Transverse colon (tissue), 4 donors: ENCODE measurements around the gene RRH. TPM values are rescaled to one million over a fixed set of nuclear protein-coding genes. Genes with fewer than 3 reads are reported as not detected.
"Not testable (repeated sequence)": the region's sequence is repeated elsewhere in the genome, so short reads cannot be mapped to it uniquely, and the experiment has no call there.

Source experiments
- DNase-seq: peaks from one replicate; pipeline ENCODE4 v3.0.0-alpha.2; 2019
- H3K27ac ChIP-seq, 4 donors: fragments of 200-600 bp; sonication (generic); 2 replicates each; pipeline ENCODE4 v1.5.1; 2016 to 2018; ENCODE audit warnings: inconsistent platforms in 4 of 4
- H3K27me3 ChIP-seq: fragments of 200-600 bp; sonication (generic); 2 replicates; pipeline ENCODE4 v1.5.1; 2017; ENCODE audit warnings: inconsistent platforms
- H3K36me3 ChIP-seq, 4 donors: fragments of 200-600 bp; sonication (generic); 2 replicates each; pipeline ENCODE4 v1.5.1; 2017 to 2019; ENCODE audit warnings: inconsistent platforms in 4 of 4
- H3K4me1 ChIP-seq, 4 donors: fragments of 200-600 bp; sonication (generic); 2 replicates each; pipeline ENCODE4 v1.5.1; 2017 to 2020; ENCODE audit warnings: inconsistent platforms in 4 of 4
- H3K4me3 ChIP-seq, 4 donors: fragments of 200-600 bp; sonication (generic); 1 replicate in 1 of 4; 2 replicates in 3 of 4; pipeline versions ENCODE4 v1.5.1 to v1.6.1; 2017 to 2019; ENCODE audit warnings: inconsistent platforms in 4 of 4
- H3K9me3 ChIP-seq, 2 donors: fragments of 200-600 bp; sonication (generic); 2 replicates each; pipeline ENCODE4 v1.5.1; 2017 to 2019; ENCODE audit warnings: inconsistent platforms in 2 of 2
- CTCF ChIP-seq, 5 experiments: fragments of 200-600 bp in 3 of 5; fragments of 450-650 bp in 2 of 5; sonication (generic) in 3 of 5; IDR thresholded peaks; 1 replicate in 2 of 5; 2 replicates in 3 of 5; pipeline ENCODE4 v1.5.1; 2016 to 2017; ENCODE audit warnings: antibody characterized with exemption in 5 of 5, inconsistent platforms in 3 of 5, mild to moderate bottlenecking in 2 of 5, moderate library complexity in 1 of 5
- EP300 ChIP-seq: sonication (generic); formaldehyde crosslinking; IDR thresholded peaks from one replicate; pipeline ENCODE4 v1.6.1; 2017; ENCODE audit warnings: antibody characterized with exemption, low read depth
- POLR2A ChIP-seq: fragments of 450-650 bp; IDR thresholded peaks from one replicate; pipeline ENCODE4 v1.6.1; 2016; ENCODE audit warnings: antibody characterized with exemption, mild to moderate bottlenecking, moderate library complexity
- POLR2AphosphoS5 ChIP-seq, 3 donors: sonication (generic); formaldehyde crosslinking; IDR thresholded peaks; one replicate each; pipeline ENCODE4 v1.6.1; 2016; ENCODE audit warnings: antibody characterized with exemption in 3 of 3
- WGBS, 2 donors: methylation state at CpG; one replicate each; pipeline ENCODE4 v1.1.5; 2018; ENCODE audit warnings: low coverage in 1 of 2; 5-methylcytosine and 5-hydroxymethylcytosine counted together
- in situ Hi-C, 4 donors: fragments of 200-750 bp; cut with MboI; loops; one replicate each; pipeline versions ENCODE4 v1.15.0 to v1.15.1; 2017; ENCODE audit warnings: low sequenced_read_pairs in 3 of 4, low pct_ligation_motif_present in 1 of 4, low pct_unique_long_range_greater_than_20kb in 1 of 4
- intact Hi-C: fragments of 100-400 bp; cut with DNase I; formaldehyde crosslinking; loops from one replicate; pipeline ENCODE4 v1.15.1; 2023; ENCODE audit warnings: low total_unique reads
- total RNA-seq, 4 donors: library from RNA; depleted of rRNA; stranded (reverse); fragments of >200 nt; gene quantifications; one replicate each; pipeline ENCODE4 v1.1.0, GENCODE V29; 2016

RRH gene
- total RNA-seq = not detected

- no peak within 1 kb of the TSS for H3K4me3 ChIP-seq
- in situ Hi-C loops (no loop called here), intact Hi-C loops (no loop called here)
- 92 to 96% methylated on average over 2 of the region's 2 CpGs for WGBS, 2 donors
- no peaks in the 10 kb centered on the region for H3K27me3 ChIP-seq
- no peak within 1 kb of the TSS for H3K27ac ChIP-seq
- TF ChIP-seq EP300 (no peak), POLR2AphosphoS5 (IDR thresholded peaks at IDR 0.05) (no peak), POLR2A (no peak), CTCF (IDR thresholded peaks at IDR 0.05) (no peak)
- DNase-seq = no peak
- no peaks in the 10 kb centered on the region for H3K9me3 ChIP-seq
- H3K4me1 ChIP-seq = no peaks in the 10 kb centered on the region
- H3K36me3 ChIP-seq = peaks cover 0 to 37% (median 15%) of the 10 kb centered on the region in 4 donors
These were observed at the start of gene RRH for GRCh38 chr4:109827672-109828071. Gene RRH, plus strand, starts transcription at chr4:109827972. Its CDS starts 56 bp downstream, at chr4:109828028.

- H3K4me1 ChIP-seq, H3K27me3 ChIP-seq, DNase-seq, H3K9me3 ChIP-seq, in situ Hi-C loops, H3K4me3 ChIP-seq, H3K27ac ChIP-seq, H3K36me3 ChIP-seq, intact Hi-C loops: not testable (repeated sequence)
- 75 to 79% methylated on average over 1 to 2 of the region's 2 CpGs for WGBS, 2 donors
These were observed 45.7 kb upstream of the RRH start for GRCh38 chr4:109782092-109782491.

DNA sequence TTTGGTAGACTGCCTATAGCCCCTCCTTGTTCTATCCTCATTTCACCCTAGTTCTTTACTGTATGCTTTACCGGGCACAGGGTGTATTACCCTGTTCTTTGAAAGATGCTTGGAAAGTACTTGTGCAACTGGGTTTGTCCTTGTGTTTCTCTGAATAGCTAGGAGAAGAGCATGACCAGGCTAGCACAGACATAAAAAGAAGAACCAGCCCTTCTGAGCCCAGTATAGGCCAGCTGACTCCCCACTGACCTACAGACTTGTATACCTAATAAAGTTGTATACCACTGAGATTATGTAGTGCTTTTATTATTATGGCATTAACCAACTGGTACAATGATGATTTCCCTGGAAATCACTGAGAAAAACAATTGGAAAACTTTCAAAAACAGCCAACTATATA is 40.9 kb upstream of the RRH start:
- Histone ChIP-seq H3K4me3 (no peak overlapping the region), H3K36me3 (no peaks in the 10 kb centered on the region), H3K27ac (no peak overlapping the region), H3K9me3 (peaks cover 0 to 5% of the 10 kb centered on the region in 2 donors), H3K4me1 (no peaks in the 10 kb centered on the region), H3K27me3 (no peaks in the 10 kb centered on the region)
- 80 to 90% methylated on average over 1 of the region's 1 CpG for WGBS, 2 donors
- intact Hi-C loops (no loop called here), in situ Hi-C loops (no loop called here)
- DNase-seq = no peak
- TF ChIP-seq POLR2AphosphoS5 (IDR thresholded peaks at IDR 0.05) (no peak), EP300 (no peak), POLR2A (no peak), CTCF (IDR thresholded peaks at IDR 0.05) (no peak)

DNA sequence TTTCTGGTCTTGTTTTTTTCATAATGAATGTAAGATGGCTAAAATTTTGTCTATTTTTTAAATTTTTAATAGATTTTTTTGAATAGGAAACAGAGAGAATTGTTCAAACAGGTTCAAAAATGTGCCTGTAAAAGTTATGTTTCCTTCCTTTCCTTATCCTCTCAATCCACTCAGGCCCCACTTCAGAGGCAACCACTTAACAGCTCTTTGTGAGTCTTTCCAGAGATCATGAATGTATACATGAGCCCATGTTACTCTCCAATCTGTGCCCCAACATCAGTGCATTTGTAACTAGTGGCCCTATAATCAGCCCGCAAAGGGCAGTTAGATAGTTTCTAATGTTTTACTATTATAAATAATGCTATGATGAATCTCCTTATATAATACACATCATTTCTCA is 40.0 kb upstream of the RRH start:
- H3K27ac ChIP-seq = no peak overlapping the region
- DNase-seq = no peak
- H3K4me1 ChIP-seq = no peaks in the 10 kb centered on the region
- TF ChIP-seq EP300 (no peak), POLR2AphosphoS5 (IDR thresholded peaks at IDR 0.05) (no peak), POLR2A (no peak), CTCF (IDR thresholded peaks at IDR 0.05) (no peak)
- in situ Hi-C loops = no loop called here
- intact Hi-C loops = no loop called here
- H3K9me3 ChIP-seq = peaks cover 0 to 5% of the 10 kb centered on the region in 2 donors
- WGBS, 2 donors = 63 to 78% methylated on average over 1 of the region's 1 CpG
- H3K27me3 ChIP-seq = no peaks in the 10 kb centered on the region
- no peak overlapping the region for H3K4me3 ChIP-seq
- no peaks in the 10 kb centered on the region for H3K36me3 ChIP-seq

DNA sequence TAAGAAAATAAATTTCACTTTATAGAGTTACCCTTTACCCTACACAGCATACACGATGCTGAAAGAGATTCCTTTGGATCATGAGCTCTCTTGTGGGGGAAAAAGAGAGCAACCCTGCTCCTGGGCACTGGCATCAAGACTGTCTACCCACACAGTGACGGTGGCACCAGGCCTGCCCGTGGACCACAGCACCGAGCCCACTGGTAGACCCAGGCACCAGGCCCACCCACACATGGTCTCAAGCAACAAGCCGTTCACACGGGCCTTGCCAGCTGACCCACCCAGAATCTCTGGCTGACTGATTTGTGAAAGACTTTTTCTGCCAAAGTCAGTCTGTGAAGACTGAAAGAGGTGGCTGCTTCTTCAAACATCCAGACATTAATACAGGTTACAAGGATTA is 32.7 kb upstream of the RRH start:
- Histone ChIP-seq H3K27ac (no peak overlapping the region), H3K36me3 (no peaks in the 10 kb centered on the region), H3K4me3 (no peak overlapping the region), H3K27me3 (no peaks in the 10 kb centered on the region), H3K4me1 (no peaks in the 10 kb centered on the region), H3K9me3 (peaks cover 11 to 15% of the 10 kb centered on the region in 2 donors)
- in situ Hi-C loops (no loop called here), intact Hi-C loops (no loop called here)
- WGBS, 2 donors = 89 to 96% methylated on average over 3 to 6 of the region's 6 CpGs
- TF ChIP-seq POLR2A = no peak
- no peak for TF ChIP-seq EP300
- TF ChIP-seq CTCF (IDR thresholded peaks at IDR 0.05) = no peak
- TF ChIP-seq POLR2AphosphoS5 (IDR thresholded peaks at IDR 0.05) = no peak
- no peak for DNase-seq
